HT1080 (cell line): ENCODE measurements around the gene SYT8. TPM values are rescaled to one million over a fixed set of nuclear protein-coding genes. Genes with fewer than 3 reads are reported as not detected.

ENCODE experiments used
- DNase-seq: peaks from one replicate; pipeline ENCODE4 v3.0.0-alpha.2; 2015; ENCODE audit warnings: low read depth
- total RNA-seq: library from RNA; depleted of rRNA; stranded (reverse); fragments of >200 nt; shearing (Covaris generic); gene quantifications from 2 replicates; pipeline ENCODE4 v1.2.3, GENCODE V29; 2014

SYT8 gene
- total RNA-seq, 1 experiment from 2014 or later: not detected

- DNase-seq: no peak
These were observed 23.4 kb downstream of the SYT8 start for GRCh38 chr11:1858154-1858553.

- DNase-seq: no peak
These were observed 23.8 kb downstream of the SYT8 start for GRCh38 chr11:1858576-1858975.

- no peak for DNase-seq
These were observed 24.2 kb downstream of the SYT8 start for GRCh38 chr11:1859004-1859403.

- no peak for DNase-seq
These were observed 25.3 kb downstream of the SYT8 start for GRCh38 chr11:1860108-1860507.

- DNase-seq: no peak
These were observed 26.9 kb downstream of the SYT8 start for GRCh38 chr11:1861435-1862411.

GRCh38 chr11:1862588-1863351 is 28.0 kb downstream of the SYT8 start:
- DNase-seq: peak; percentile 85

GRCh38 chr11:1863352-1864216 is 28.8 kb downstream of the SYT8 start:
- peak; percentile 89 for DNase-seq

GRCh38 chr11:1864231-1864630 is 29.4 kb downstream of the SYT8 start:
- DNase-seq: no peak

GRCh38 chr11:1864831-1865665 is 30.3 kb downstream of the SYT8 start:
- no peak for DNase-seq

- no peak for DNase-seq
These were observed 31.4 kb downstream of the SYT8 start for GRCh38 chr11:1866226-1866625.

GRCh38 chr11:1866776-1867175 is 32.0 kb downstream of the SYT8 start:
- no peak for DNase-seq

GRCh38 chr11:1867381-1867780 is 32.6 kb downstream of the SYT8 start:
- no peak for DNase-seq

GRCh38 chr11:1868056-1868635 is 33.4 kb downstream of the SYT8 start:
- DNase-seq: no peak

GRCh38 chr11:1868636-1869291 is 34.0 kb downstream of the SYT8 start:
- DNase-seq: no peak

GRCh38 chr11:1869427-1870325 is 34.9 kb downstream of the SYT8 start:
- peak; percentile 22 for DNase-seq

- DNase-seq: no peak
These were observed 35.5 kb downstream of the SYT8 start for GRCh38 chr11:1870326-1870696.

GRCh38 chr11:1870721-1871466 is 36.1 kb downstream of the SYT8 start:
- no peak for DNase-seq

GRCh38 chr11:1871531-1871930 is 36.7 kb downstream of the SYT8 start:
- DNase-seq: no peak
